ENCODE data around the gene CCL3.
"Not testable (repeated sequence)": the region's sequence is repeated elsewhere in the genome, so short reads cannot be mapped to it uniquely, and the experiment has no call there.

DNA sequence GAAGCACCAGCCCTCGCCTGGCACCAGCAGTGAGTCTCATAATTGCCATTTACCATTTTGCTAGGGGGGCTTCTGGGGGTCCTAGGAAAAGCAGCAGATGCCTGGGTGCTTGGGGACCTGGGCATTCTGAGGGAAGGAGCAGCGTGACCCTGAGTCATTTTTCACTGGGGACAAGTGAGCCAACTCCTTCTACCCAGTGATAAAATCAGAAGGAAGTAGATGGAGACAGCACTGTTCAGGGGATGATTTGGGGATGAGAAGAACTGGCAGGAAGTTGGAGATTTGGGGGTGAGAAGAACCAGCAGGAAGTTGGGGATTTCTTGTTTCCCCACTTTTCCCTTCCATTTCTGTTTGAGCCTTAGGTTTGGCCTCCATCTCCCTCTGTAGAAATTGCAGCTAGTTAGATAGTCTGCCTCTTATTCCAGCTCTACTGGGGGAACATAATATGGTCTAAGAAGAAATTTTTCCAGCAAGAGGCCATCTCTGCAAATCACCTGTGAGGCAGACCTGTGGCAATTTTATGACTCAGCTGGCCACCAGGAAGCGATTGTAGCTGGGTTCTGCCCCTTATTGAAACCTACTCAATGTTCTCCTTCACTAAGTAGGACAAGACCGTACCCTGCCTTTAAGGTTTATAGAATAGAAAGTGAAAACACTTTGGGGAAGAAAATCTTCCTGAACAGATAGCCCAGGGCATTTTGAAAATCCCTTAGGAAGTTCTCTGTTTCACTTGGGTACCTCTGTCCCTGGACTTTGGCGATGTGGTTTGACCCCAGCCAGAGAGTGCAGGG lies 8.1 kb downstream of the CCL3 start:
- TF ChIP-seq, protein P1, sequence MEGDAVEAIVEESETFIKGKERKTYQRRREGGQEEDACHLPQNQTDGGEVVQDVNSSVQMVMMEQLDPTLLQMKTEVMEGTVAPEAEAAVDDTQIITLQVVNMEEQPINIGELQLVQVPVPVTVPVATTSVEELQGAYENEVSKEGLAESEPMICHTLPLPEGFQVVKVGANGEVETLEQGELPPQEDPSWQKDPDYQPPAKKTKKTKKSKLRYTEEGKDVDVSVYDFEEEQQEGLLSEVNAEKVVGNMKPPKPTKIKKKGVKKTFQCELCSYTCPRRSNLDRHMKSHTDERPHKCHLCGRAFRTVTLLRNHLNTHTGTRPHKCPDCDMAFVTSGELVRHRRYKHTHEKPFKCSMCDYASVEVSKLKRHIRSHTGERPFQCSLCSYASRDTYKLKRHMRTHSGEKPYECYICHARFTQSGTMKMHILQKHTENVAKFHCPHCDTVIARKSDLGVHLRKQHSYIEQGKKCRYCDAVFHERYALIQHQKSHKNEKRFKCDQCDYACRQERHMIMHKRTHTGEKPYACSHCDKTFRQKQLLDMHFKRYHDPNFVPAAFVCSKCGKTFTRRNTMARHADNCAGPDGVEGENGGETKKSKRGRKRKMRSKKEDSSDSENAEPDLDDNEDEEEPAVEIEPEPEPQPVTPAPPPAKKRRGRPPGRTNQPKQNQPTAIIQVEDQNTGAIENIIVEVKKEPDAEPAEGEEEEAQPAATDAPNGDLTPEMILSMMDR (conservative IDR thresholded peaks at IDR 0.05; ENCODE audit: low read length): not testable (repeated sequence)
- TF ChIP-seq EZH2phosphoT487 (IDR thresholded peaks at IDR 0.05; ENCODE audit: borderline replicate concordance): not testable (repeated sequence)

All from Loucy (cell line).